ENCODE measurements around the gene DUSP22. TPM values are rescaled to one million over a fixed set of nuclear protein-coding genes. Genes with fewer than 3 reads are reported as not detected.

DUSP22 gene
- polyA plus RNA-seq, 3 donors: 107 to 120 (median 117) TPM

GRCh38 chr6:392441-393390, 100.4 kb downstream of the DUSP22 start:
- H3K27ac ChIP-seq (ENCODE audit: low read depth in 1 of 2, low read length in 2 of 2): peak overlapping the region in 1 of 2 donors; percentile 68

More at GRCh38 chr6:392441-393390, 100.4 kb downstream of the DUSP22 start:
- Histone ChIP-seq H3K79me2 (ENCODE audit: insufficient read depth, low read length) (no peaks in the 10 kb centered on the region), H3K9ac (ENCODE audit: insufficient read depth, low read length, poor library complexity, severe bottlenecking) (peak overlapping the region; percentile 69), H4K20me1 (ENCODE audit: insufficient read depth, low read length) (peaks cover 52% of the 10 kb centered on the region), H3K4me1 (ENCODE audit: control insufficient read depth in 1 of 2, insufficient read depth in 2 of 2, low read length in 2 of 2) (peaks cover 40 to 50% of the 10 kb centered on the region in 2 donors), H3K4me2 (replicated peaks; ENCODE audit: extremely low read depth, low read length, poor library complexity, severe bottlenecking) (peak overlapping the region; percentile 92), H2AFZ (ENCODE audit: insufficient read depth, low read depth, low read length, poor library complexity, severe bottlenecking) (peak overlapping the region; percentile 84), H3K9me3 (replicated peaks in 1 of 2; ENCODE audit: control insufficient read depth in 1 of 2, insufficient read depth in 1 of 2, low read length in 2 of 2) (peaks cover 0 to 11% of the 10 kb centered on the region in 2 donors), H3K27me3 (ENCODE audit: control insufficient read depth in 2 of 2, insufficient read depth in 2 of 2, low read length in 2 of 2) (peaks cover 47 to 81% of the 10 kb centered on the region in 2 donors), H3K36me3 (replicated peaks in 1 of 2; ENCODE audit: control insufficient read depth in 1 of 2, insufficient read depth in 2 of 2, low read length in 2 of 2) (peaks cover 15 to 30% of the 10 kb centered on the region in 2 donors), H3K4me3 (replicated peaks in 1 of 3; ENCODE audit: low read depth in 2 of 3, low read length in 3 of 3) (peak overlapping the region; percentile 55 to 84 (median 57))
- 2% methylated on average over 108 of the region's 108 CpGs for WGBS (ENCODE audit: insufficient coverage)
- Mint-ChIP-seq H3K4me1 (peaks cover 41% of the 10 kb centered on the region), H3K36me3 (peaks cover 33 to 34% of the 10 kb centered on the region in 2 donors), H3K9me3 (peaks cover 0 to 30% (median 14%) of the 10 kb centered on the region in 7 donors), H3K27ac (peak overlapping the region in 2 of 7 donors; percentile 20 to 66), H3K27me3 (ENCODE audit: low read depth in 3 of 3) (peaks cover 68 to 85% (median 73%) of the 10 kb centered on the region in 3 donors), H3K4me3 (peak overlapping the region; percentile 98 to 99)
- DNase-seq: peak; percentile 21 to 48 (median 30)
- TF ChIP-seq CTCF (IDR thresholded peaks at IDR 0.05): no peak
- intact Hi-C loops (cut with micrococcal nuclease): loop anchor here in 1 of 2 donors (5.0 kb wide), 1 partner anchor 205 kb away; no protein-coding TSS in a partner anchor

Measured in CD14-positive monocyte (primary cell).